HG03575 (cell line): ENCODE measurements around the gene PRRT4.

Experiments used
- ATAC-seq: cut with Tn5 transposase; IDR thresholded peaks from one replicate; pipeline ENCODE4 v1.9.1; 2021; ENCODE audit not compliant: unreplicated experiment, insufficient number of reproducible peaks, low FRiP score; ENCODE audit errors: extremely low read depth

The PRRT4 gene

DNA sequence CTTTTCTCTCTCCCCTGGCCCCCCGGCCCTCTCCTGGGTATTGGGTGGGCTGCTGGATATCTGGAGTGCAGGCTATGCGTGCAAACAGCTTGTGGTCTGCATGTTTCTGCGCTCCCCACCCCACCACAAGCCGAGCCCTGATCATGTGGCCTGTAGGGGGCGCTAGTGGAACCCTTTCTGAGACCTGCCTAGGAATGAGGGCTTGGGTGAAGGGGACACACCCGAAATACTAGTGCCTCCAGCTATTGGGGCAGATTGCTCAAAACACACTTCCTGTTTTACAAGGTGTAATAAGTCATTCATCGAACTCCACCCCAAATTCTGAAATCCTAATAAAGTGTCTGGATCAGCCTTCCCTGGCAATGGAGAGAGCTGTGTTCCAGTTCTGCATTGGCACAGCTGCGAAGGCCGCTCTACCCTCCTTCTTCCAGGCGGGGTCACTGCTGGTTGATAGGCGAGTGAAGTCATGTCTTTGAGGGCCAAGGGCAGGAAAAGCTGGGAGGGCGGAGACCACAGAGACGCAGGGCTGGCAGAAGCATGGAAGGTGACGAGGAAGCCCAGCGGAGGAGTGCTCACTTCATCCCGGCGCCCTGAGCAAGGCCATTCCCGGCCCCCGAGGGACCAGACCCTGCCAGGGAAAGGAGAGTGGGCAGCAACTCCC, 19.8 kb upstream of the PRRT4 start:
- ATAC-seq, result no peak

DNA sequence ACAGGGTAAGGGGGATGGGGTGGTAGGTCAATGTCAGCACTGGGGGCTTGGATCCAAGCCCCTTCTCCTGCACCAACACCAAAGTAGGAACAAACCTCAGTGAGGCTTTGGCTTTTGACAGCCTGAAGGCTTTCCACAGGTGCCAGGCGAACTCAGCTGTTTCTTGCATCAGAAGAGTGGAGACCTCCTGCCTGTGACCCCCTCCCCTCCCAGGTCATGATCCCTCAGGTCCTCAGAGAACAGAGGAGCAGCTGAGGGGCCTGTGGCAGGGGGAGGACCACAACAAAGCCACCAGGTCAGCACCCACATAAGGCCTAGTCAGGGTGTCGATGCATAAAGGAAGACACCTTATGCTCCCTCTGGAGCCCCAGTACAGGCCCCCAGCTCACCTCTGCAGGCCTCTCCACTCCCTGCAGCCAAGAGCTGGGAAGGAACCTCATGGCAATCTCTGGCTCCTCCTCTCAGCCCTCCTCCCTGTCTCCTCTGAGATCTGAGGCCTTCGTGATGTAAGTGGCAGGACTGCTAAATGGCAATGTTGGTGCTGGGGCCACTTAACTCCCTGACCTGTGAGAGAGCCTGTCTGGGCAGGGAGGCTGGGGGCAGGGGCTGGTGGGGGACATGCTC, 19.1 kb upstream of the PRRT4 start:
- no peak for ATAC-seq

DNA sequence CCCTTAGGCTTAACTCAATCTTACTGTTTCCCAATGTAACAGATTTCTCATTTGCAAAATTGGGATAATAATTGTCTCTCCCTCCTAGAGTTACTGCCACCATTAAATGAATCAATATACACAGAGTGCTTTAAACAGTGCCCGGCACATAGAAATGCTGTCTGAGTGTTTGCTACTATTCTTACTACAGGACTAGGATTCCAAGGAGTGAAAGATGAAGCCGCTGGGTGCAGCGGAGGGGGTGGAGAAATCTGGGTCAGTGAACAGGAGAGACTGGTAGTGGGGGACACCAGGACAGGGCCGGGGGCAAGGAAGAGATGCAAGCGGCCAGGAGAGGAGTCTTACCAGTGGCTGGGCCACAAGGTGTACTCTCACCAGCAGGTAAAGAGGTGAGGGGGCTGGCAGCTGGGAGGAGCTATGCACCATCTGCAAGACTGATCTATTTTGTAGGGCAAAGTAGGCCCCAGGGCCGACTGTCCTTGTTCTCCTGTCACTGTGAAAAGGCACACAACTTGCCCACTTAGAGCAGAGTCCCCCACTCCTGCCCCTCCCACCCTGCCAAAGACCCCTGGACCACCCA, 18.5 kb upstream of the PRRT4 start:
- no peak for ATAC-seq

DNA sequence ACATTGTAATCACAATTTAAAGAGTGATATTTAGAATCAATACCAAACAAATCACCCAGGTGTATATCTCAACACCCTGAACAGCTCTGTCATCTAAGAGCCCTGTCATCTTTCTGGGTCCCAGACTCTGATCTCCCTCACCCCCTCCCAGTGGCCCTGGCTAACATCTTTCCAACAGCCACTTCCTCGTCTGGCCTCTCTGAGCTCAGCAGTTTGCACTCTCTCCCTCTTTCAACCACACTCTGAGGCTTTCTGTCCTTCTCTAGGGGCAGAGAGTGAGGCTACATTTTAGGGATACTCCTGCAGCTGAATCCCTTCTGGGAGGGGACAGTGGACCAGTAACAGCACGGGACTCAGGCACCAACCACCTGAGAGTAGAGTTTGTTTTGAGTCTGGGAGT, 17.1 kb upstream of the PRRT4 start:
- no peak for ATAC-seq

DNA sequence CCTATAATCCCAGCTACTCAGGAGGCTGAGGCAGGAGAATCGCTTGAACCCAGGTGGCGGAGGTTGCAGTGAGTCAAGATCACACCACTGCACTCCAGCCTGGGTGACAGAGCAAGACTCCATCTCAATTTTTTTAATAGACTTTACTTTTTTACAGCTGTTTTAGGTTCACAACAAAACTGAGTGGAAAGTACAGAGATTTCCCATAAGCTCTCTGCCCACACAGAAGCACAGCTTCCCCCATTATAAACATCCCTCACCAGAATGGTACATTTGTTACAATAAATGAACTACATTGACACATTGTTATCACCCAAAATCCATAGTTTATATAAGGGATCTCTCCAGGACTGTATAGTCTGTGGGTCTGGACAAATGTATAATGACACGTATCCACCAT, 14.6 kb upstream of the PRRT4 start:
- no peak for ATAC-seq

DNA sequence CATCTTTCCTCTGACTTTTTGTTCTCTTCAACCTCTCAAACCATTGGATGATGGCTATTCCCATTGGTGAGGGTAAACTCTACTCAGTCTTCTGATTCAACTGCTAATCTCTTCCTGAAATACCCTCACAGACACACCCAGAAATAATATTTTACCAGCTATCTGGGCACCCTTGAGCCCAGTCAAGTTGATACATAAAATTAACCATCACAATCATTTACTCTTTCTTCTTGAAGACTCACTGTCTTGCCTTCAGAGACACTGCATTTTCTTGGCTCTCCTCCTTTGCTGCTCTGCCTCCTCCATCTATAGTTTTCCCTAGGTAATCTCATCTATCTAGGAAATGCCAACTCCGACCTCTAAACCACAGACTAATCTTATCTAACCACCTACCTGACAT, 12.6 kb upstream of the PRRT4 start:
- ATAC-seq, result no peak

DNA sequence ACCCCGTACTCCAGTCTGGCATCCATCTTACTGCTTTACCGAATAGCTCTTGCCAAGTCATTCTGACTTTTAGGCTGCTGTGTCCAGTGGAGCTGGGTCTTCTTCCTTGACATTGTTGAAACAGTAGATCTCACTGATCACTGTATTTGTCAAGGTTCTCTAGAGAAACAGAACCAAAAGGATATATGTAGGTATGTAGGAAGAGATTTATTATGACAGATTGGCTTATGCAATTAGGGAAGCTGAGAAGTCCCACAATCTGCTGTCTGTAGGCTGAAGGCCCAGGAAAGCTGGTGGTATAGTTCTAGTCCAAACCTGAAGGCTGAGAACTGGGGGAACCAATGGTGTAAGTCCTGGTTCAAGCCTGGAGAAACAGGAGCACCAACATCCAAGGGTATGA, 12.1 kb upstream of the PRRT4 start:
- no peak for ATAC-seq

DNA sequence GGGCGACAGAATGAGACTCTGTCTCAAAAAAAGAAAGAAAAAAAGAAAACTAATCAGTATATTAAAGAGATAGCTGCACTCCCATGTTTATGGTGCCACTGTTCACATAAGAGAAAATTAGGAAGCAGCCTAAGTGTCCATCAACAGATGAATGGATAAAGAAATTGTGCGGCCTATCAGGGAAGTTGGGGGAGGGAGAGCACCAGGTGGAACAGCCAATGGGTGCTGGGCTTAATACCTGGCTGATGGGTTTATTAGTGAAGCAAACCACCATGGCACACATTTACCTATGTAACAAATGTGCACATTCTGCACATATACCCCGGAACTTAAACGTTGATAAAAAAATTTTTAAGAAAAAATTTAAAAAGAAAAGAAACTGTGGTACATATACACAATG, 9.0 kb upstream of the PRRT4 start:
- no peak for ATAC-seq

DNA sequence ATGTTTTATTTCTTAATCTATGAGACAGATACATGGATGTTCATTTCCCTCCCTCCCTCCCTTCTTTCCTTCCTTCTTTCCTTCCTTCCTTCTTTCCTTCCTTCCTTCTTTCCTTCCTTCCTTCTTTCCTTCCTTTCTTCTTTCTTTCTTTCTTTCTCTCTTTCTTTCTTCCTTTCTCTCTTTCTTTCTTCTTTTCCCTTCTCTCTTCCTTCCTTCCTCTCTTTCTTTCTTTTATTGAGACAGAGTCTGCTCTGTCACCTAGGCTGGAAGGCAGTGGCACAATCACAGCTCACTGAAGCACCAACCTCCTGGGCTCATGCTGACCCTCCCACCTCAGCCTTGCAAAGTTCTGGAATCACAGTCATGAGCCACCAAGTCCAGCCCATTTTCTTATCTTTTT, 5.5 kb upstream of the PRRT4 start:
- no peak for ATAC-seq

DNA sequence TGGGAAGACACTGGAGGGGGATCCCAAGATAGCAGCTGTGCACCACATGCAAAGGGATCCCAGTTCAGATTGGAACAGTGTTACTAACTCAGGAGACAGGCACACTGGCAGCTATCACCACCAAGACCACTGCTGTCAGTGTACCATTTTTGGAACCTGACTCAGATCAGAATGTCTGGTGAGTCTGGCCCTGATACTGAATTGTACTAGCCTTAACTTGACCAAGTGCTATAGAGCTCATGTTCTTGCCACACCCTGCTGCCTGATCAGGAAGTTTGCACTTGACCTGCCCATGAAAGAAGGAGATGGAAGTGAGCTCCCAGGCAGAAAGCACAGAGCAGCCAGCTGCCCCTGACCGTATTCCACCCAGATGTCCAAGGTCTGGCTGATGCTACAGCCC, 4.8 kb upstream of the PRRT4 start:
- ATAC-seq, result no peak

DNA sequence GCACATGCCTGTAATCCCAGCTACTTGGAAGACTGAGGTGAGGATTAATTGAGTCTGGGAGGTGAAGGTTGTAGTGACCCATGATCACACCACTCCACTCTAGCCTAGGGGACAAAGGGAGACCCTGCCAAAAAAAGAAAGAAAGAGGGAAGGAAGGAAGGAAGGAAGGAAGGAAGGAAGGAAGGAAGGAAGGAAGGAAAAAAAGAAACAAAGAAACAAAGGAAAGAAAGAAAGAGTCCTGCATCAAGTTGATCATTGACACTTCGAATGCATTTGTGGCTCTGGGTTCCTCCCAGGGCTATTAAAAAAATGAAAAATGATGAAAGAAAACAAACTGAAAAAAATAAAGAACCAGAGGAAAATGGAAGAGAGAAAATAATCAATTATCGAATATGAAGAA, 3.9 kb upstream of the PRRT4 start:
- no peak for ATAC-seq

DNA sequence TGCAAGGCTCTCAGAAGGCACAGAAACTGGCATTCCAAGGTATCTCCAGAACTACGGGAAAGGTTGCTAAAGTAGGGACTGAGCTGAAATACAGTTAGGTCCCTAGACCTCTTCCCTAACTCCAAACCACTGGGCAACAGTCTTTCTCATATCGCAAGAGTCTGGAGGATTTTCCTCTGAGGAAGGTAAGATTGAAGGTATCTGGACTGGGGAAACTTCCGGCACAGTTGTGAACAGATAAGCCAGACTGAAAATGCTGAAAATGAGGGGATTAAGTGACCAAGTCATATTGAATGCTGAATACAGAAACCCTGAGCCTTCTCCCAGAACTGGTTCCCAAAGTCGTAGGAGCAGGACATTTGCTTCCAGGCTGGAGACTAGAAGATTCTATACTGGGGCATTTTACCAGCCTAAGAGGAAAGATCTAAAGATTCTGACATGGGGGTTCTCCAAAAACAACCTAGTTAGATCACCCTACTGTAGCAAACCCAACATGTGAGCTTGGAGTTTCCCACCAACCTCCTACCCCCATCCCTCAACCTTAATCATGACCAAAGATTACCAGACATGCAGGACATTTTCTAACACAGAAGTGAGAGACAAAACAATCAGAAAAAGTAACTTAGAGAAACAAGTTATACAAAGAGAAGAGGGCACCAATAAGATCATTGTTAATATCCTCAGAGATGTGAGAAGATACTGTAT, 2.8 kb upstream of the PRRT4 start:
- ATAC-seq, result no peak

DNA sequence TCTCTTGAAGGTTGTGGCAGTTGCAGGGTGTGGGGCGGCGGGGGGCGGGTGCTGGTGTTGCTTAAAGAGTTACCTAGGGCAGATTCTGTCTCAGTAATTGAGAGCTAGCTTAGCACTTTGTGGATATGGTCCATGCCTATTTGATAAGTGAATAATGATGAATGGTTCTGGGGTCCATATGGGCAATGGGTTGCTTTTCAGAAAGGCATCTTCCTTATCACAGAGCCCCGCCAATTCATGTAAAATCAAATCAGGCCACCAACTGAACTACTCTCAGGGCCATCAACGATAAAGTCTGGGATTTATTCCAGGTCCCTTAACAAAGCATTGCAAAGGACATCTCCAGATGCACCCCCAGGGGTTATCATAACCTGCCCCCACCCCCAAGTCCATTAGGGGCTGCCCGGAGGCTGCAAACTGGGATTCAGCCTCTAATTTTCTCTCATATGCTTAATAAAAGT, 1.8 kb upstream of the PRRT4 start:
- ATAC-seq, result no peak

DNA sequence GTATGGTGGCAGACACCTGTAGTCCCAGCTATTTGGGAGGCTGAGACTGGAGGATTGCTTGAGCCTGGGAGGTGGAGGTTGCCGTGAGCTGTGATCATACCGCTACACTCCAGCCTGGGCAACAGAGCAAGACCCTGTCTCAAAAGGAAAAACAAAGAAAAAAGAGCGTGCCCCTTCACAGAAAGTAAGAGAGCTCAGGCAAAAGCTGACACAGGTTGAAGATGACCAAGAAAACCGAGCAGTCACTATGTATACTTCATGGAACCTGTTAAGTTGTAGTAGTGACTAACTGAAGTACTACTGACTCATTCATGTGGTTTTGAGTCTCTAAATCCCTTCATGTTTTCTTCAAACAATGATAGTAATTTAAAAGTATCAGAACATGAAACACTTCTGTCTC, 1.2 kb upstream of the PRRT4 start:
- ATAC-seq, result no peak

DNA sequence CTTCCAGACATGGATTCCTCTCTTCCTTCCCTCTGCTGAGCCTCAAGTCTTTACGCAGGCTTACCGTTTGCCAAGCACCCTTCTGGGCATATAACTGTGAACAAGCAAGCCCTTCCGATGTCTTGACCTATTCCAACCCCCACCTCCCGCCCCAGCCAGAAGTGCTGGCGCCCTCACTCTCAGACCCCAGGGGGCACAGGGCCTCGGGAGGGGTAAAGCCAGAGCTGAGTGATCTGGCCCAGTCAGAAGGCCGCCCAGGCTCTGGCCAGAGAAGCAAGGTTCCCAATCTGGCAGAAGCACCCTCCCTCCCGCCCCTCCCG, 1.2 kb downstream of the PRRT4 start:
- no peak for ATAC-seq

DNA sequence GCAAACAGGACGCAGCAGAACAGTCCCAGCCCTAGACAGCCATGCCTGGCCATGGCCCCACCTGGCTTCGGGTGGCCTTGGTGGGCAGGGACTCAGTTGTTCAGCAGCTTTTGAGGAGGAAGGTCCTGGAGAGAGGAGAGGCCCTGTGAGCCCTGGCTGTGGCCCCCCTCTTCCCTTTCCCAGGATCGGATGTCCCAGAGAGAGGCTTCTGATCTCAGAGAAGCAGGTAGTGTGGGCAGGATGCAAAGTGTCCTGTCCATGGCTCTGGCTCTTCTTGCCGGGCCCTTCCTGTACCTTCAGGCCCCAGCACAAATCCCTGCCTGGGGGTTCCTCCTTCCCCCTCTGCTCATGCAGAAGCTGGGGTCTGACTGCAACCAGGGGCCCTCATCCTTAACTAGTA, 1.6 kb downstream of the PRRT4 start:
- no peak for ATAC-seq

DNA sequence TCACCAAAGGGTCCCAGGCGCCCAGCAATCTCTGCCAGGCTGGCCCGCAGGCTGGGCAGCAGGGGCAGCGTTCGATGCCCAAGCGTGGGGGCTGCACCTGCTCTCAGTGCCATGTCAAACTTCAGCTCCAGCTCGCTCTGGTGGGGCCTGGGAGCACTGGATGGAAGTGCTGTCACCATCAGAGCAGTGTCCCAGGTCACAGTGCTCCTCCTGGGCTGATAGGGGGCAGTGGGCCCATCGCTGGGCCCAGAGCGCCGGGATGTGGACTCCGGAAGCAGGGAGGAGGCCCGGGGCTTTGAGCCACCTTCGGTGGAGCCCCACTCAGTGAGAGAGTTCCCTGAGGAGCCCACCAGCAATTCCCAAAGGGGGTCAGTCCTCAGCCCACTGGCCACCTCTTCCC, 2.2 kb downstream of the PRRT4 start:
- no peak for ATAC-seq

DNA sequence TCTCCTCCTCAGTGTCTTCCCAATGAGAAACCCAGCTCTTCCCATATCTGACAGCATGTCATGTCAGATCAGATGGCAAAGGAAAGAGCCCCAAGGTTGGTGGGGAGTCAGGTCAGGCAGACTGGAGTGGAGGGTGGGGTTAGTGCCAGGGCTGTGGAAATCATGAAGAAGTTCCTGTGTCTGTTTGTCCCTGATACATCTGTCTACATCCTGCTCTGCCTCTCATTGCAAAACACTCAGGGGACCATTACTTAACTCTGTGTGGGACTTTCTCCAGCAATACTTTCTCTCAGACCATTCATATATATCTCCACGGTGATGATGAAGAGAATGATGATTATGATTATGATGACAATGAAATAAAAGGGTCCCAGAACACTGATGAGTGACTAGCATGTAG, 3.3 kb downstream of the PRRT4 start:
- ATAC-seq, result no peak

DNA sequence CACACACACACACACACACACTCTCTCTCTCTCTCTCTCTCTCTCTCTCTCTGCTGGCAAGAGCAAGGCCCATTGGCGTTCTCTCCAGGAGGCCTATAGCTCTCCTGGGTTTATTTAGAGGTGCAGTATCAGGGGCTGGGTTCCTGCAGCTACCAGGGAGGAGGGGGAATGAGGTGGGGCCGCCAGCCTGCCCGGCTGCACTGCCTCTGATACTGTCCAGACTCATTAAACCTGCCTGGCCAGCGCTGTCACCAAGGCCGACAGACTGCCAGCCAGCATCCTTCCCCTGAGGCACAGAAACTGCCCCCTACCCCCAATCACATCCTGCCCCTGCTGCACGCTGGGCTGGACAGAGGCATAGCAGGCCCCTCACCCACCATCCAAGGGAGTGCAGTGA, 4.3 kb downstream of the PRRT4 start:
- ATAC-seq, result no peak

DNA sequence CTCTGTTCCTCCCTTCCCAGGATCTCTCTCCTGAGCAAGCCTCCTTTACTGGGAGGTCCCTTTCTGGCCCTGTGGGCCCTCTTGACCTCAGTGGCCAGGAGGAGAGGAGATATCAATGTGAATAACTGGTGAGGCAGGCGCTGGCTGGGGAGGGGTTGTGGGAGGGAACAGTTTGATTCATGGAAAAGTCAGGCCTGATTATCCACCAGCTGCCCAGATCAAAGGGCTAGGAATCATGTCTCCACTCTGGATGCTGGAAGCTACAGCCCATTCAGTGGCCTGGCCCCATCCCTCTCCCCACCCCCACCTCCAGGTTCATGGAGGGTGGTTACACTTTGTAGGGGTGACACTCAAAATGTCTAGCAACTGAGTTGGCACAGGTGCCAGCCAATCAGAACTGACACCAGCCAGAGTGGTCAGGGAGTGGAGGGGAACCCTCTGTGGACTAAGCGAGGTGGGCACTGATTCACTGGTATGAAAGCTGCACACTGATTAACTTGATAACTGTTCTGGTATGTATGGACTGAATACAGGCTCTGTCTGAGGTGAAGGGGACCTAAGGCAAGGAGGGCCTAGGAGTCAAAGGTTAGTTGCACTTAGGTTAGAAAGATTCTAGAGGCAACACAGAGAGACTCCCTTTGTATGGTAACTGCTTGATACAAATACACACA, 4.8 kb downstream of the PRRT4 start:
- ATAC-seq, result no peak
